Hematopoietic multipotent progenitor cell treated with erythropoietin and hydrocortisone succinate and interleukin-3 and kit ligand, for 8 days (in vitro differentiated cells): ENCODE results near the gene HACL1.
A peak's percentile ranks its signal among the peaks of the same experiment; 100 is the strongest.
"Not testable (repeated sequence)": the region's sequence is repeated elsewhere in the genome, so short reads cannot be mapped to it uniquely, and the experiment has no call there.

Experiments used
- DNase-seq: peaks from one replicate; pipeline ENCODE4 v3.0.0-alpha.2; 2015

HACL1 gene

GRCh38 chr3:15629860-15630597 is 28.7 kb upstream of the HACL1 start:
- peak; percentile 85 for DNase-seq

GRCh38 chr3:15628967-15629366 is 27.6 kb upstream of the HACL1 start:
- no peak for DNase-seq

GRCh38 chr3:15623535-15624440 is 22.4 kb upstream of the HACL1 start:
- no peak for DNase-seq

- DNase-seq, result not testable (repeated sequence)
Measured at GRCh38 chr3:15619659-15620464, 18.5 kb upstream of the HACL1 start.

- DNase-seq, result no peak
Measured at GRCh38 chr3:15616053-15616452, 14.7 kb upstream of the HACL1 start.

GRCh38 chr3:15614958-15615357 is 13.6 kb upstream of the HACL1 start:
- DNase-seq, result no peak

GRCh38 chr3:15612001-15612400 is 10.6 kb upstream of the HACL1 start:
- no peak for DNase-seq

- DNase-seq, result no peak
Measured at GRCh38 chr3:15611018-15611417, 9.6 kb upstream of the HACL1 start.

- no peak for DNase-seq
Measured at GRCh38 chr3:15610082-15610759, 8.9 kb upstream of the HACL1 start.

GRCh38 chr3:15606434-15606891 is 5.1 kb upstream of the HACL1 start:
- no peak for DNase-seq

- not testable (repeated sequence) for DNase-seq
Measured at GRCh38 chr3:15604584-15604983, 3.2 kb upstream of the HACL1 start.

- not testable (repeated sequence) for DNase-seq
Measured at GRCh38 chr3:15602816-15603215, 1.4 kb upstream of the HACL1 start.

GRCh38 chr3:15602146-15602536 is 772 bp upstream of the HACL1 start:
- no peak for DNase-seq

GRCh38 chr3:15601046-15601398 is 347 bp downstream of the HACL1 start:
- DNase-seq, result no peak

GRCh38 chr3:15595955-15596354 is 5.4 kb downstream of the HACL1 start:
- DNase-seq, result no peak

GRCh38 chr3:15592968-15593367 is 8.4 kb downstream of the HACL1 start:
- no peak for DNase-seq

GRCh38 chr3:15591928-15592327 is 9.4 kb downstream of the HACL1 start:
- no peak for DNase-seq

GRCh38 chr3:15591242-15591641 is 10.1 kb downstream of the HACL1 start:
- no peak for DNase-seq

GRCh38 chr3:15585111-15585845 is 16.1 kb downstream of the HACL1 start:
- DNase-seq, result no peak

- DNase-seq, result no peak
Measured at GRCh38 chr3:15581471-15582394, 19.6 kb downstream of the HACL1 start.

- no peak for DNase-seq
Measured at GRCh38 chr3:15579051-15579450, 22.3 kb downstream of the HACL1 start.
